Lower leg skin (tissue), 4 donors: Measurements from ENCODE around the gene POMGNT1. TPM values are rescaled to one million over a fixed set of nuclear protein-coding genes. Genes with fewer than 3 reads are reported as not detected.

Experiments
- DNase-seq, 2 donors: peaks; one replicate each; pipeline ENCODE4 v3.0.0-alpha.2; 2019; ENCODE audit warnings: low spot score in 2 of 2
- H3K4me3 ChIP-seq: fragments of 200-600 bp; sonication (generic); 2 replicates; pipeline ENCODE4 v1.5.1; 2017; ENCODE audit warnings: mild to moderate bottlenecking, low read depth; ENCODE audit not compliant: poor library complexity, severe bottlenecking
- CTCF ChIP-seq, 3 donors: fragments of 450-650 bp; IDR thresholded peaks; one replicate each; pipeline ENCODE4 v1.5.1; 2016; ENCODE audit warnings: antibody characterized with exemption in 3 of 3, mild to moderate bottlenecking in 3 of 3, moderate library complexity in 2 of 3
- POLR2A ChIP-seq, 2 donors: fragments of 450-650 bp; IDR thresholded peaks; one replicate each; pipeline ENCODE4 v1.6.1; 2016 to 2017; ENCODE audit warnings: antibody characterized with exemption in 2 of 2, mild to moderate bottlenecking in 1 of 2, moderate library complexity in 1 of 2
- WGBS, 2 donors: methylation state at CpG; one replicate each; pipeline ENCODE4 v1.1.5; 2018; 5-methylcytosine and 5-hydroxymethylcytosine counted together
- intact Hi-C: fragments of 100-400 bp; cut with DNase I; formaldehyde crosslinking; loops from one replicate; pipeline ENCODE4 v1.15.0; 2023; ENCODE audit warnings: low total_unique reads
- total RNA-seq, 4 donors: library from RNA; depleted of rRNA; stranded (reverse); fragments of >200 nt; gene quantifications; one replicate each; pipeline ENCODE4 v1.1.0, GENCODE V29; 2016

Gene POMGNT1
- total RNA-seq, 4 donors from 2014 or later: 26.4 to 46.7 (median 36.4) TPM

DNA sequence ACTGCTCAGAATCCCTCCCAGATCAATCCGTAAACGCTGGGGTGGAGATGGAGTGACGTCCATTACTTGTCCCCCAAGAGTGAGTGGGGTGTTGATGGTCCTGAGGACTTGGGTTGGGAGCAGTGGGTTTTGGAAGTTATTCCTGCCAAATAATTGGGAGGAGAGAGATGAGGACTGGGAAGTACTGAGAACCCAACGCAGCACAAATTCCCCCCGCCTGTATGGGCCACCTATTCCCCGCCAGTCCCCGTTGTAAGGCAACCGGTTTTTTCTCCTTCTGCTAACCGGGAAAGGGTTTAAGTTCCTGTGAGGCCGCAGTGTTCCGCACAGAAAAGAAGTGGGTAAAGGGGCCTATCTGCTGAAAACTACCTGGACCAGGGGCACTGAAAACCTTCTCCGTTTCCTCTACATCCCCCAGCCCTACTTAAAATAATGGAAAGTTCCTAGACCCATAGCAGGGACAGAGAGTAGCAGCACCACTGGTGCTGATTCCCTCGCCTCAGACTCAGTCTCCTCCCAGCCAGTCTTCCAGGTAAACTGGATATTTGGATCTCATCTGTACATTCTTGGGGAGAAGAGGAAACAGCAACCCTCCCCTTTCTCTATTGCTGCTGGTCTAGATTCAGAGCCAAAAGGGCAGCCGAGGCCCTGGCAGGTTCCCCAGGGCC, 5.6 kb upstream of the POMGNT1 start:
- peak overlapping the region; percentile 42 for H3K4me3 ChIP-seq
- no peak for TF ChIP-seq CTCF (IDR thresholded peaks at IDR 0.05)
- no peak for TF ChIP-seq POLR2A (IDR thresholded peaks at IDR 0.05)
- DNase-seq: no peak
- 9 to 11% methylated on average over 14 of the region's 14 CpGs for WGBS, 2 donors
- intact Hi-C loops: no loop called here

DNA sequence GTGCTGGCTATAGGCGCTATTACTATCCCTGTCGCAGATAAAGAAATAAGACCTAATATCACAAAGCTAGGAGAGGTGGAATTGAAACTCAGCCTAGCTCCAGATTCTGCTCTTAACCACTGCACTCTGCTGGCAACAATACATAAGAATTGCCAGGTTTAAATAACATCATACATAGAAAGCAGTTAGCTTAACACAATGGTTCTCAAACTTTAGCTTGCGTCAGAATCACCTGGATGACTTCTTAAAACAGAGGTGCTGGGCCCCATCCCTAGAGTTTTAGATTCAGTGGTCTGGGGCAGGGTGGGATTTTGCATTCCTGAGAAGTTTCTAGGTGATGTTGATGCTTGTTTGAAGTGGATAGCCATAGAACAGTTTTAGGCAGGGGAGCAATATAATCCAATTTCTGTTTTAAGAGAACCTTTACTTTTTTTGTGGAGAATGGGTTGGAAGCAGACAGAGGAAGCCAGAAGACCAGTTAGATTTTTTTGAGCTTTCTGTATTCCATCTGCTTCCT, 1.1 kb upstream of the POMGNT1 start:
- no peak for DNase-seq
- TF ChIP-seq CTCF (IDR thresholded peaks at IDR 0.05) (no peak), POLR2A (IDR thresholded peaks at IDR 0.05) (no peak)
- no peak overlapping the region for H3K4me3 ChIP-seq

DNA sequence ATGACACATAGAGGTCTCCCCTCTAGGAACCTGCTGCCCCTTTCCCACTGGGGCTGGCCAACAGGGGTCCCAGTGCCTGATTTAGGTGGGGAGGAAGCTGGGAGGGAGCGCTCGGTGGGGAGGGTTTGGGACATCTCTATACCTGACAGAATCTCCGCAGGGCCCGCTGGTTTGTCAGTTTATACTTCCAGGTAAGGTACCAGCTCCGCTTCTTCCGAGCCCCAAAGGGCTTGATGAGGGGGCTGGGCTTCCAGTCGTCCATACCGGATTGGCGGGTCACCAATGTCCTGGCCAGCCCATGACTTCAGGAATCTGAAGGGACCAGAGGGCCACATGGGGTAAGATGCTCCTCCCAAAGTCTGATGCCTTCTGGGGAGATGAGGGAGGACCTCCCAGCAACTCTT, 672 bp downstream of the POMGNT1 start:
- WGBS, 2 donors: 48 to 56% methylated on average over 9 of the region's 9 CpGs
- DNase-seq: no peak
- H3K4me3 ChIP-seq: peak overlapping the region; percentile 41
- intact Hi-C loops: no loop called here
- TF ChIP-seq CTCF (IDR thresholded peaks at IDR 0.05) (no peak), POLR2A (IDR thresholded peaks at IDR 0.05) (no peak)

More for the DNA sequence above, 1.1 kb upstream of the POMGNT1 start:
- 54 to 59% methylated on average over 3 of the region's 3 CpGs for WGBS, 2 donors
- intact Hi-C loops: no loop called here

GRCh38 chr1:46196609-46197008, 1.6 kb downstream of the POMGNT1 start:
- intact Hi-C loops: no loop called here
- DNase-seq: no peak
- no peak overlapping the region for H3K4me3 ChIP-seq
- WGBS, 2 donors: 93% methylated on average over 7 to 9 of the region's 9 CpGs
- TF ChIP-seq POLR2A (IDR thresholded peaks at IDR 0.05) (no peak), CTCF (IDR thresholded peaks at IDR 0.05) (no peak)

DNA sequence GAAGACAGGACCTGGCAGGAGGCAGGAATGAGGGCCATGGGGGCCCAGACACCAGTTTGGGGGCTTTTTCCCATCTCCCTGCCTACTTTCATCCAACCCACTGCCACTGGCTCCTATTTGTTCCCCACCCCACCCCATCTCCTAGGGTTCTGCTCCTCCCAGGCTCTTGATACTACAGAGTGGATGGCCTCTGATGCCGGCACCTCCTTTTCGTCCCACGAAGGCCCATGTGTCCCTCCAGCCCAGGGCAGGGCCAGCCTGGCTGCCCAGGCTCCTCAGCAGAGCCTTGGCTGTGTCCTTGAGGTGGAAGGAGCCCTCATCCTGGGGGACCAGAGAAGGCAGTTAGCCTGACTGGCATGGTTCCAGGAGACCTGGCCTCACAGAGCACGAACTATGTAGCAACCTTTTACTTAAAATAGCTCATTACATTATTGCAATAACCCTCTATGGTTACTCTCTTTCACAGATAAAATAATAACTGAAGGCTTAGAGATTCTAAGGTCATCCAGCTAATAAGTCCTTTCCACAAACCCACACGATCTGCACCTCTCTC, 3.5 kb downstream of the POMGNT1 start:
- no peak overlapping the region for H3K4me3 ChIP-seq
- WGBS, 2 donors: 81 to 83% methylated on average over 5 of the region's 5 CpGs
- intact Hi-C loops: loop anchor here (5.0 kb wide), 1 partner anchor 1038 kb away; the partner anchor contains the start of gene TAL1
- DNase-seq: no peak
- TF ChIP-seq CTCF (IDR thresholded peaks at IDR 0.05) (no peak), POLR2A (IDR thresholded peaks at IDR 0.05) (no peak)
